ENCODE results near the gene AFAP1. TPM values are rescaled to one million over a fixed set of nuclear protein-coding genes. Genes with fewer than 3 reads are reported as not detected.

The AFAP1 gene
- polyA plus RNA-seq, 1 donor (not counting 4 experiments of a cell fraction or from before 2014, with no cell fraction given) = 7.6 TPM

- Histone ChIP-seq H3K4me1 (ENCODE audit: control insufficient read depth, extremely low read depth, insufficient read depth, low read length) (no peaks in the 10 kb centered on the region), H3K9ac (ENCODE audit: control insufficient read depth, extremely low read depth, insufficient read depth, low read length) (no peak overlapping the region), H3K36me3 (ENCODE audit: control insufficient read depth in 2 of 2, extremely low read depth in 1 of 2, insufficient read depth in 2 of 2, low read length in 2 of 2) (peaks cover 25 to 30% of the 10 kb centered on the region in 2 experiments)
Measured at GRCh38 chr4:7815562-7815961, 124.1 kb downstream of the AFAP1 start.

GRCh38 chr4:7814451-7814850 is 125.2 kb downstream of the AFAP1 start:
- Histone ChIP-seq H4K20me1 (ENCODE audit: control insufficient read depth, extremely low read depth, insufficient read depth, low read length) (no peaks in the 10 kb centered on the region), H3K9ac (ENCODE audit: control insufficient read depth, extremely low read depth, insufficient read depth, low read length) (no peak overlapping the region), H3K9me1 (ENCODE audit: control insufficient read depth, extremely low read depth, insufficient read depth, low read length) (no peaks in the 10 kb centered on the region), H3K27ac (ENCODE audit: control insufficient read depth, insufficient read depth, low read length) (no peak overlapping the region), H3K4me2 (ENCODE audit: control insufficient read depth, extremely low read depth, insufficient read depth, low read depth, low read length) (no peak overlapping the region), H3K4me3 (ENCODE audit: control insufficient read depth in 2 of 3, extremely low read depth in 1 of 3, insufficient read depth in 2 of 3, low read depth in 1 of 3, low read length in 3 of 3) (no peak overlapping the region), H3K36me3 (ENCODE audit: control insufficient read depth in 2 of 2, extremely low read depth in 1 of 2, insufficient read depth in 2 of 2, low read length in 2 of 2) (peaks cover 25 to 32% of the 10 kb centered on the region in 2 experiments), H2AFZ (ENCODE audit: control insufficient read depth, low read length) (no peak overlapping the region), H3K9me3 (ENCODE audit: control insufficient read depth, low read depth, low read length) (peaks cover under 1% of the 10 kb centered on the region), H3K27me3 (ENCODE audit: control insufficient read depth, extremely low read depth, insufficient read depth, low read length) (no peaks in the 10 kb centered on the region), H3K4me1 (ENCODE audit: control insufficient read depth, extremely low read depth, insufficient read depth, low read length) (no peaks in the 10 kb centered on the region), H3K79me2 (ENCODE audit: control insufficient read depth, insufficient read depth, low read length) (no peaks in the 10 kb centered on the region)
- DNase-seq (ENCODE audit: low read depth, low spot score) (no peak), FAIRE-seq (no peak)
- dilution Hi-C loops (cut with MboI; ENCODE audit: extremely low pct_ligation_motif_present, low sequenced_read_pairs) = no loop called here
- TF ChIP-seq EZH2 (IDR thresholded peaks at IDR 0.05; ENCODE audit: low read length) = no peak
- no peak for TF ChIP-seq CTCF (optimal IDR thresholded peaks at IDR 0.05 in 1 of 3, IDR thresholded peaks at IDR 0.05 in 1 of 3, conservative IDR thresholded peaks at IDR 0.05 in 1 of 3; ENCODE audit: extremely low read depth in 1 of 3, insufficient read depth in 2 of 3, low read length in 3 of 3)

More at GRCh38 chr4:7815562-7815961, 124.1 kb downstream of the AFAP1 start:
- FAIRE-seq (no peak), DNase-seq (ENCODE audit: low read depth, low spot score) (no peak)
- Histone ChIP-seq H3K79me2 (ENCODE audit: control insufficient read depth, insufficient read depth, low read length) (no peaks in the 10 kb centered on the region), H3K9me1 (ENCODE audit: control insufficient read depth, extremely low read depth, insufficient read depth, low read length) (no peaks in the 10 kb centered on the region), H2AFZ (ENCODE audit: control insufficient read depth, low read length) (no peak overlapping the region), H3K27me3 (ENCODE audit: control insufficient read depth, extremely low read depth, insufficient read depth, low read length) (no peaks in the 10 kb centered on the region), H3K4me2 (ENCODE audit: control insufficient read depth, extremely low read depth, insufficient read depth, low read depth, low read length) (no peak overlapping the region), H4K20me1 (ENCODE audit: control insufficient read depth, extremely low read depth, insufficient read depth, low read length) (no peaks in the 10 kb centered on the region), H3K9me3 (ENCODE audit: control insufficient read depth, low read depth, low read length) (no peaks in the 10 kb centered on the region), H3K4me3 (ENCODE audit: control insufficient read depth in 2 of 3, extremely low read depth in 1 of 3, insufficient read depth in 2 of 3, low read depth in 1 of 3, low read length in 3 of 3) (no peak overlapping the region), H3K27ac (ENCODE audit: control insufficient read depth, insufficient read depth, low read length) (no peak overlapping the region)
- TF ChIP-seq CTCF (optimal IDR thresholded peaks at IDR 0.05 in 1 of 3, IDR thresholded peaks at IDR 0.05 in 1 of 3, conservative IDR thresholded peaks at IDR 0.05 in 1 of 3; ENCODE audit: extremely low read depth in 1 of 3, insufficient read depth in 2 of 3, low read length in 3 of 3) (no peak), EZH2 (IDR thresholded peaks at IDR 0.05; ENCODE audit: low read length) (no peak)
- dilution Hi-C loops (cut with MboI; ENCODE audit: extremely low pct_ligation_motif_present, low sequenced_read_pairs) = no loop called here
